ENCODE data around the gene PCCB.
"Not testable (repeated sequence)": the region's sequence is repeated elsewhere in the genome, so short reads cannot be mapped to it uniquely, and the experiment has no call there.

Gene PCCB

GRCh38 chr3:136262559-136262958 lies 12.4 kb downstream of the PCCB start:
- DNase-seq (ENCODE audit: low read depth): no peak

DNA sequence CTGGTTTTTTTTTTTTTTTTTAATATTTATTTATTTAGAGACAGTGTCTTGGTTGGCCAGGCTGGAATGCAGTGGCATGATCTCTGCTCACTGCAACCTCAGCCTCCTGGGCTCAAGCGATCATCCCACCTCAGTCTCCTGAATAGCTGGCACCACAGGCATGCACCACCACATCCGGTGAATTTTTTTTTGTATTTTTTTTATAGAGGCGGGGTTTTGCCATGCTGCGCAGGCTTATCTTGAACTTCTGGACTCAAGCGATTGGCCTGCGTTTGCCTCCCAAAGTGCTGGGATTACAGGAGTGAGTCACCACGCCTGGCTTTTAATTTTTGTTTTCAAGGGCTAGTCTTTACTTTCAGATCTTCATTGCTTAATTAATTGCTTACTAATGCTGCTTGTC lies 13.1 kb downstream of the PCCB start:
- DNase-seq (ENCODE audit: low read depth): no peak

- not testable (repeated sequence) for DNase-seq (ENCODE audit: low read depth)
Measured at GRCh38 chr3:136266468-136267125, 16.5 kb downstream of the PCCB start.

DNA sequence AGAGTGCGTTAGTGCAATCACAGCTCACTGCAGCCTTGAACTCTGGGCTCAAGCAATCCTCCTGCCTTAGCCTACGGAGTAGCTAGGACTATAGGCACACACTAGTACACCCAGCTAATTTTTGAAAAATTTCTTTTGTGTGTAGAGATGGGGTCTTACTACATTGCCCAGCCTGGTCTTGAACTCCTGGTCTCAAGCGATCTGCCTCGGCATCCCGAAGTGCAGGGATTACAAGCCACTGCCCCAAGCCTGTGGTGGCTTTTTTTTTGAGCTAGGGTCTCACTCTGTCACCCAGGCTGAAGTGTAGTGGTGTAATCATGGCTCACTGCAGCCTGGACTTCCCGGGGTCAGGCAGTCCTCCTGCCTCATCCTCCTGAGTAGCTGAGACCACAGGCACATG lies 17.1 kb downstream of the PCCB start:
- no peak for DNase-seq (ENCODE audit: low read depth)

GRCh38 chr3:136270179-136270578 lies 20.0 kb downstream of the PCCB start:
- no peak for DNase-seq (ENCODE audit: low read depth)

DNA sequence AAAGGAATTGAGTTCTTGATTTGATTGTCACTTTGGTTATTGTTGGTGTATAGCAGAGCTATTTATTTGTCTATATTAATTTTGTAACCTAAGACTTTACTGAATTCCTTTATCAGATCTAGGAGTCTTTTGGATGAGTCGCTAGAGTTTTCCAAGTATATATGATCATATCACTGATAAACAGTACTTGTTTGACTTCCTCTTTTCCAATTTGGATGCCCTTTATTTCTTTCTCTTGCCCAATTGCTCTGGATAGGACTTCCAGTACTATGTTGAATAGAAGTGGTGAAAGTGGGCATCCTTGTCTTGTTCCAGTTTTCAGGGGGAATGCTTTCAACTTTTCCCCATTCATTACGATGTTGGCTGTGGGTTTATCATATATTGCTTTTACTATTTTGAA lies 21.5 kb downstream of the PCCB start:
- DNase-seq (ENCODE audit: low read depth): not testable (repeated sequence)

DNA sequence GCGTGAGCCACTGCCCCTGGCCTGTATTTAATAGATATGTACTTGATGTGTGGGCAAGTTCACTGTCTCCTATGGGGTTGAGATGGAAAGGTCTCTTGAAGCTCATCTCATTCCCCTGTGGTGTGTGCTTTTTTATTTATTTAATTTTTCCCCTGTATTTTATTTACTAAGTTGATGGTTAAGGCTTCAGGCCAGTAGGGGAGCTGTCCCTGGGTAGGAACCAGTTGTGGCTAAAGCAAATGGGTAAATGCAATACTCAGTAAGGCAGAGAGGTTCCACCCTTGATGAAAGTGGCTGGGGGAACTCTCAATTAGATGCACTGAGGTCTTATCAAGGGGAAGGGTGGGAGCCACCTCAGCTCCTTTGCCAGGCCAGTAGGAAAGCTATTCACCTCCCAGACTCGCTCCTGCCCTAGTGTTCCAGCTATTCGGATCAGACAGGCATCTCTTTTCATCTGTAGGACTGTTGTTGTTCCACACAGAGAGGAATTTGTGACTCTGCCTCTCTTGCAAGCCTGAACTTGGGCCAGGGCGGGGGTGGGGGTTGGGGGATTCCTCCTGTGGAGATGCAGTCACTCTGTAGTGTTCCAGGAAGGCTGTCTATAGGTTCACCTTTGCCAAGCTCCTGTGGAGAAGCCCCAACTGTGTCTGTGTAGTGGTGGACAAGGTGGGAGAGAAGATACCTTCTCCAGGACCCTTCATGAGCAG lies 26.1 kb downstream of the PCCB start:
- no peak for DNase-seq (ENCODE audit: low read depth)

DNA sequence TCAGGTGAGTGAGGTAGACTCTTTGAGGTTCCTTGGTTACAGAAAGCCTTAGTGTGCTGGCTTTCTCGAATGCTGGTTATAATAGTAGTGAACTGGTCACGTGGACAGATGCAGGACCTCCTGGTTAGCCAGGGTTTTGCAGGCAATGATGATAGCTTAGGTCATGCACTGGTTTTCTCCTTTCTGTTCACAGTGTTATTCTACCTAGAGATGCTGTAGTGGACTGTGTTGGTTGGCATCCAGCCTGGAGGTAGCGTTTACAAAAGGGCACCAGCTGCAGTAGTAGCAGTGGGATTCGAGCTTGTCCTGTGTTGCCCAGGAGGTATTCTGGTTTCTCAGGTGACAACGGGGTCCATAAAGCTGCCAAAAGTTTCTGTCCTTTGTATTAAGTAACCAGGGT lies 27.0 kb downstream of the PCCB start:
- DNase-seq (ENCODE audit: low read depth): no peak

- no peak for DNase-seq (ENCODE audit: low read depth)
Measured at GRCh38 chr3:136277634-136278033, 27.5 kb downstream of the PCCB start.

- DNase-seq (ENCODE audit: low read depth): no peak
Measured at GRCh38 chr3:136279092-136279491, 29.0 kb downstream of the PCCB start.

GRCh38 chr3:136280961-136281360 lies 30.8 kb downstream of the PCCB start:
- DNase-seq (ENCODE audit: low read depth): no peak

GRCh38 chr3:136281966-136282520 lies 31.9 kb downstream of the PCCB start:
- DNase-seq (ENCODE audit: low read depth): no peak

DNA sequence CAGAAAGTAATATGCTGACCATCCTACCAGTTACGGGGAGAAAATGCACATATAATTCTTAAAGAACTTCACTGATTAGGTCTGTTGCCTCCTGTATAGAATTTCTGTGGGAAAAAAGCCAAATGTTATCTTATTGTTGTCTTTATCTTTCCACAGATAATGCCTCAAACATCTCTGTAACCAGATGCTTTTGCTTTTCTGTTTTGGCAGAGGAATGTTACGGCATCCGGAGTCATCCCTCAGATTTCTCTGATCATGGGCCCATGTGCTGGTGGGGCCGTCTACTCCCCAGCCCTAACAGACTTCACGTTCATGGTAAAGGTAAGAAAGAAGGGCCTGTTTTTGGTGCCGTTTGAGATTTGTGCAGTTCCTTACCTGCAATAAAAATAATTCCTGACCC lies 33.5 kb downstream of the PCCB start:
- no peak for DNase-seq (ENCODE audit: low read depth)

DNA sequence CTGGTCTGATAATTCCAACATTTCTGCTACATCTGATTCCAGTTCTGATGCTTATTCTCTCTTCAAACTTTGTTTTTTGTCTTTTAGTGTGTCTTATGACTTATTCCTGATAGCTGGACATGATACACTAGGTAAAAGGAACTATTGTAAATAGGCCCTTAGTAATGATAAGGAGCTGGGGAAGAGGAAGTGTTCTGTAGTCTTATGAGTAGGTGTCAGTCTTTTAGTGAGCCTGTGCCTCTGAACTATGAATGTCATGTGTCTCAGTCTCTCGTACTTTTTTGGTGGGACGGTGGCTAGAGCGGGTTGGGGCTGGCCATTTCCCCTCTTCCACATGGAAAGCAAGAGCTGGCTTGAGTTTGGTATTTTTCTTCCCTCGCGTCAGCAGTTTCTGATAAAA lies 41.2 kb downstream of the PCCB start:
- DNase-seq (ENCODE audit: low read depth): no peak

- DNase-seq (ENCODE audit: low read depth): no peak
Measured at GRCh38 chr3:136292500-136292899, 42.4 kb downstream of the PCCB start.

DNA sequence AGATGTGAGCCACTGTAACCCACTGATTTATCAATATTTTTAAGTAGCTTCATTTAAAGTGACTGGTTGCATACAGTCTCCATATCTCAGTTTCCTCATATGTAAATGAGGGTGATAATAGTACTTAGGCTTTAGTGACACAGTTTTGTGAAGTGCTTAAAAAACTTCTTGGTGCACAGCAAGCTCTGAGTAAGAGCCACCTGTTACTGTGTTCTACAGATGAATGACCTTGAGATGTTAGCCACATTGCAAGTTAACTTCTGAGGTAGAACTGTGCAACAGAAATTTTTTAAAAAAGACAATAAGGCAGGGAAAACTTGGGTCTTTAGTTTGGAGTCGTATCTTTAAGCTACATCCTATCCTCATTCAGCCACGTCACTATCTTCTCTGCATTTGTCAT lies 43.1 kb downstream of the PCCB start:
- DNase-seq (ENCODE audit: low read depth): no peak

GRCh38 chr3:136294176-136294575 lies 44.0 kb downstream of the PCCB start:
- DNase-seq (ENCODE audit: low read depth): no peak

DNA sequence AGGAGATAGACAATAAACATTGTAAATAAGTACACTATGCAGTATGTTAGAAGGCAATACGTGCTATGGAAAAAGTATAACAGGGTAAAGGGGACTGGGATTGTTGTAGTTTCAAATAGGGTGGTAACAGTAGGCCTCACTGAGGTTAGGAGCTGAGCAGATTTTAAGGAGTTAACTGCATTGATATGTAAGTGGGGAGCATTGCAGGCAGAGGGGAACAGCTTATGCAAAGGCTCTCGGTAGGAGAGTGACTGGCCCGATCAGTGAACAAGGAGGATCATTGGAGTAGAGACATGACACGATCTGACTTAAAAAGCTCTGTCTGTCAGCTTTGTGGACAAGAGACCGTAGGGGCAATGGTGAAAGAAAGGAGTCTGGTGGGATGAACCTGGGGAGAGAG lies 46.8 kb downstream of the PCCB start:
- DNase-seq (ENCODE audit: low read depth): no peak

- DNase-seq (ENCODE audit: low read depth): no peak
Measured at GRCh38 chr3:136297826-136298225, 47.7 kb downstream of the PCCB start.

DNA sequence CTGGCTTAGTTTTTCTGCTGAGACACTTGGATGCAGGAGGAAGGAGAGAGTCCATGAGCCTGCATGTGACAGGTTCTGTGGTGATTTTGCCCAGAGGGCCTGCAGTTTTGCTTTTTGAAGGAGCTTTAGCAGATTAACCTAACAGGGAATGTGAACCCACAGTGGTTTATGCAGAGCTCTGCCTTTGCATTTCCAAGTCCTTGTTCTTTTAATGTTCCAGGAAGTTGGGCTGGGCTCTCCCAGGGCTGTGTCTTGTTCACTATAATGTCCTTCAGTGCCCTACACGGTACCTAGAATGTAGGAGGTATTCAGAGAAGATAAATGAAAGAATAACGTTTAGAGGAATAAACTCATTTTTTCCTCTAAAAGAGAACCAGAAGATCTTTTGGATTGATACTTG lies 50.3 kb downstream of the PCCB start:
- no peak for DNase-seq (ENCODE audit: low read depth)

DNA sequence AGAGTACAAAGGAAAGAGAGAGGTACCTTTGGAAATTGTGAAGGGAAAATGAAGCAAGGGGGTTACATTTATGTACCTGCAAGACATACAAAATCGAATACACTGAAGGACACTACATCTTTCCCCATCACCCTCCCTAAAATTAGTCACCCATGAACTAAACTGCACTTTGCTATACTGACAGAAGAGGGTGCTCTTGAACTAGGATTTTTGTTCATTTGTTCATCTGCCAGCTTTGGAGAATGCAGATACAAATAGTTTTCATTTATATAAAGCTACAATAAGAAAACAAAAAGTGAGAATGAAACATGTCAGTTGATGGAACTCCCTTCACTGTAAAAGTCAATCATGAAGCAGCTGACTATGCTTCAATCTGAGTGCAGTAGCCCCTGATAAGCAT lies 55.7 kb downstream of the PCCB start:
- no peak for DNase-seq (ENCODE audit: low read depth)

DNA sequence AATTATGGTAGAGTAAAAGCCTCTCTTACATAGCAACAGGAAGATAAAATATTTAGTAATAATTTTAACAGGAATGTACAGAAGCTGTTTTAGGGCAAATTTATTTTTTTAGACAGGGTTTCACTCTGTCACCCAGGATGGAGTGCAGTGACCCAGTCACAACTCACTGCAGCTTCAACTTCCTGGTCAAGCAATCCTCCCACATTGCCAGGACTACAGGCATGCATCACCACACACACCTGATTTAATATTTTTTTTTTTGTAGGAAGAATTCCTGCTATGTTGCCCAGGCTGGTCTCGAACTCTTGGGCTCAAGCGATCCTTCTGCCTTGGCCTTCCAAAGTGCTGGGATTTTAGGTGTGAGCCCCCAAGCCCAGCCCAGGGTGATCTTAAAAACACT lies 61.1 kb downstream of the PCCB start:
- DNase-seq (ENCODE audit: low read depth): no peak

- DNase-seq (ENCODE audit: low read depth): no peak
Measured at GRCh38 chr3:136311968-136312367, 61.8 kb downstream of the PCCB start.

DNA sequence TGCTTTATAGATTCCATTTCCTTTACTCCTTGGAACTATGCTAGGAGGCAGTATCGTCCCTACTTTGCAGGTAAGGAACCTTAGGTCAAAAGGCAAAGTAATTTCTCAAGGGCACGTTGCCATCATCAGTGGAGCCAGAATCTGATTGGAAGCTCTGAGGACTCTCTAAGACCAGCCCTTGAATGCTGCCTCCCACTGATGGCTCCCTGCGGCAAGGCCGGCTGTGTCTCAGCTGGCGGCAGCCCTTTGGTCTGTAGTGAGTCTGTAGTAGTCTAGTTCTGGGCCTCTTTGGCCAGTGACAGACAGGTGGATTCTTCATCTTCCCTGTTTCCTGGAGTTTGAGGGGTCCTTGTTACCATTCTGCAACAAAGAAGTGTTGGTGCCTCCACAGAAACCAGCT lies 76.2 kb downstream of the PCCB start:
- DNase-seq (ENCODE audit: low read depth): no peak
